Type B pancreatic cell (in vitro differentiated cells): ENCODE measurements around the gene GLYAT. TPM values are rescaled to one million over a fixed set of nuclear protein-coding genes. Genes with fewer than 3 reads are reported as not detected.

Experiments
- DNase-seq: peaks from one replicate; pipeline ENCODE4 v3.0.0; 2021; ENCODE audit warnings: mixed read lengths; ENCODE audit not compliant: unreplicated experiment; ENCODE audit errors: extremely low spot score
- H3K27ac Mint-ChIP-seq: 2 replicates; pipeline ENCODE4 v1.8.0; 2021; ENCODE audit warnings: mild to moderate bottlenecking, mixed read lengths
- H3K27me3 Mint-ChIP-seq: 2 replicates; pipeline ENCODE4 v1.8.0; 2021; ENCODE audit warnings: mixed read lengths
- H3K36me3 Mint-ChIP-seq: 2 replicates; pipeline ENCODE4 v1.8.0; 2021; ENCODE audit warnings: mixed read lengths
- H3K4me1 Mint-ChIP-seq: one replicate; pipeline ENCODE4 v1.8.0; 2021; ENCODE audit warnings: mixed read lengths; ENCODE audit not compliant: unreplicated experiment
- H3K4me3 Mint-ChIP-seq: 2 replicates; pipeline ENCODE4 v1.8.0; 2021; ENCODE audit warnings: mild to moderate bottlenecking, mixed read lengths
- H3K9me3 Mint-ChIP-seq: 2 replicates; pipeline ENCODE4 v1.8.0; 2021; ENCODE audit warnings: mixed read lengths
- CTCF ChIP-seq: fragments of 200-600 bp; sonication (generic); conservative IDR thresholded peaks from 2 replicates; pipeline ENCODE4 v1.5.0; 2021; ENCODE audit warnings: antibody characterized with exemption, mild to moderate bottlenecking
- total RNA-seq: library from RNA; stranded (reverse); gene quantifications from 2 replicates; pipeline ENCODE4 v1.2.1, GENCODE V29; 2021; ENCODE audit warnings: low replicate concordance

The GLYAT gene
- total RNA-seq, 1 donor from 2014 or later, result 1.6 TPM

GRCh38 chr11:58730507-58731089 is 1.1 kb downstream of the GLYAT start:
- no peaks in the 10 kb centered on the region for H3K27me3 Mint-ChIP-seq
- no peak for TF ChIP-seq CTCF
- no peak overlapping the region for H3K4me3 Mint-ChIP-seq
- H3K27ac Mint-ChIP-seq, result no peak overlapping the region
- H3K9me3 Mint-ChIP-seq, result no peaks in the 10 kb centered on the region
- no peak for DNase-seq
- H3K36me3 Mint-ChIP-seq, result no peaks in the 10 kb centered on the region
- no peaks in the 10 kb centered on the region for H3K4me1 Mint-ChIP-seq

GRCh38 chr11:58727415-58727797 is 4.3 kb downstream of the GLYAT start:
- Mint-ChIP-seq H3K36me3 (no peaks in the 10 kb centered on the region), H3K27ac (no peak overlapping the region), H3K4me3 (no peak overlapping the region), H3K4me1 (no peaks in the 10 kb centered on the region), H3K27me3 (no peaks in the 10 kb centered on the region), H3K9me3 (no peaks in the 10 kb centered on the region)
- TF ChIP-seq CTCF, result no peak
- no peak for DNase-seq

GRCh38 chr11:58726737-58727414 is 4.9 kb downstream of the GLYAT start:
- H3K27me3 Mint-ChIP-seq, result no peaks in the 10 kb centered on the region
- H3K4me1 Mint-ChIP-seq, result no peaks in the 10 kb centered on the region
- no peaks in the 10 kb centered on the region for H3K9me3 Mint-ChIP-seq
- no peaks in the 10 kb centered on the region for H3K36me3 Mint-ChIP-seq
- TF ChIP-seq CTCF, result no peak
- no peak overlapping the region for H3K27ac Mint-ChIP-seq
- DNase-seq, result no peak
- no peak overlapping the region for H3K4me3 Mint-ChIP-seq

GRCh38 chr11:58719406-58720117 is 12.2 kb downstream of the GLYAT start:
- Mint-ChIP-seq H3K4me3 (no peak overlapping the region), H3K9me3 (no peaks in the 10 kb centered on the region), H3K27me3 (no peaks in the 10 kb centered on the region), H3K27ac (no peak overlapping the region), H3K4me1 (no peaks in the 10 kb centered on the region), H3K36me3 (no peaks in the 10 kb centered on the region)
- DNase-seq, result no peak
- no peak for TF ChIP-seq CTCF

GRCh38 chr11:58712531-58712930 is 19.2 kb downstream of the GLYAT start:
- Mint-ChIP-seq H3K4me1 (no peaks in the 10 kb centered on the region), H3K4me3 (no peak overlapping the region), H3K9me3 (no peaks in the 10 kb centered on the region), H3K27me3 (no peaks in the 10 kb centered on the region), H3K36me3 (no peaks in the 10 kb centered on the region), H3K27ac (no peak overlapping the region)
- no peak for TF ChIP-seq CTCF
- DNase-seq, result no peak
